ENCODE data around the gene MAP1B.

DNA sequence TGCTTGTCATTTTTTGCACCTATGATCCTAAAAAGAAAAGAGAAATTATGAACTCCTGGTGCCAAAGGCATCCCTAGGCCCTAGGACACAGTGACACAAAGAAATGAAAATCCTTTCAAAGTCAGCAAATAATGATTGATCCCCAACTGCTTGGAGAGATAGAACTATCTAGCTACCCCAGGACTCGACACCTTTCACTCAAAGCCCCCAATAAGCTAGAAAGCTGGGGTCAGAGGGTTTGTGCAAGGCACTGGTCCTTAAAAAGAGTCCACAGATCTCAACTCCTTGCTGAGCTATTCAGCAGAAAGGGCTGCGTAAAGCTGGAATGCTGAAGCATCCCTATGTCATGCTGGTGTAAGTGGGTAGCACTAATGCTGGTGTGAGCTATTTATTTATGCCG is 31.8 kb upstream of the MAP1B start:
- TF ChIP-seq, protein P1, sequence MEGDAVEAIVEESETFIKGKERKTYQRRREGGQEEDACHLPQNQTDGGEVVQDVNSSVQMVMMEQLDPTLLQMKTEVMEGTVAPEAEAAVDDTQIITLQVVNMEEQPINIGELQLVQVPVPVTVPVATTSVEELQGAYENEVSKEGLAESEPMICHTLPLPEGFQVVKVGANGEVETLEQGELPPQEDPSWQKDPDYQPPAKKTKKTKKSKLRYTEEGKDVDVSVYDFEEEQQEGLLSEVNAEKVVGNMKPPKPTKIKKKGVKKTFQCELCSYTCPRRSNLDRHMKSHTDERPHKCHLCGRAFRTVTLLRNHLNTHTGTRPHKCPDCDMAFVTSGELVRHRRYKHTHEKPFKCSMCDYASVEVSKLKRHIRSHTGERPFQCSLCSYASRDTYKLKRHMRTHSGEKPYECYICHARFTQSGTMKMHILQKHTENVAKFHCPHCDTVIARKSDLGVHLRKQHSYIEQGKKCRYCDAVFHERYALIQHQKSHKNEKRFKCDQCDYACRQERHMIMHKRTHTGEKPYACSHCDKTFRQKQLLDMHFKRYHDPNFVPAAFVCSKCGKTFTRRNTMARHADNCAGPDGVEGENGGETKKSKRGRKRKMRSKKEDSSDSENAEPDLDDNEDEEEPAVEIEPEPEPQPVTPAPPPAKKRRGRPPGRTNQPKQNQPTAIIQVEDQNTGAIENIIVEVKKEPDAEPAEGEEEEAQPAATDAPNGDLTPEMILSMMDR (IDR thresholded peaks at IDR 0.05) = no peak
- TF ChIP-seq EP300 (IDR thresholded peaks at IDR 0.05; ENCODE audit: low read depth) (no peak), POLR2AphosphoS5 (IDR thresholded peaks at IDR 0.05) (no peak)

Measured in transverse colon (tissue), 4 donors.